A549 (cell line): ENCODE results near the gene AVPI1. TPM values are rescaled to one million over a fixed set of nuclear protein-coding genes. Genes with fewer than 3 reads are reported as not detected.

Source experiments
- ATAC-seq, 2 experiments: fragments of 200-7000 bp in 1 of 2; fragments of >200 bp in 1 of 2; cut with Nextera tagmentation in 1 of 2; cut with Tn5 transposase in 1 of 2; 3 replicates each; pipeline versions ENCODE4 v1.8.0 to v1.9.1; 2018 to 2020; ENCODE audit warnings: mild to moderate bottlenecking in 1 of 2, moderate library complexity in 1 of 2
- CTCF ChIA-PET: fragments of 300-600 bp; sonication (Branson Sonifier 250); formaldehyde crosslinking; extraction: SDS; loops from one replicate; lab custom pipeline; 2021; ENCODE audit warnings: antibody characterized with exemption, inconsistent platforms; lab: Yijun Ruan, JAX
- POLR2A ChIA-PET: fragments of 350-600 bp; formaldehyde crosslinking; extraction: SDS; loops from one replicate; lab custom pipeline; 2021; ENCODE audit warnings: antibody characterized with exemption, inconsistent platforms; lab: Yijun Ruan, JAX
- DNase-seq, 2 experiments: peaks; one replicate each; pipeline versions ENCODE4 v3.0.0 to v3.0.0-alpha.2; 2011 to 2016; ENCODE audit warnings: low read depth in 1 of 2, low spot score in 1 of 2
- FAIRE-seq: peaks from 2 replicates; lab custom pipeline; 2011; peaks lifted over from hg19 to GRCh38; lab: Jason Lieb, UNC
- H3K27ac ChIP-seq, 2 experiments: fragments of >200 bp; sonication (Bioruptor Twin); formaldehyde crosslinking; 3 replicates each; pipeline ENCODE4 v1.5.1; 2016 to 2017
- H3K4me1 ChIP-seq: fragments of >200 bp; sonication (Bioruptor Twin); formaldehyde crosslinking; 3 replicates; pipeline ENCODE4 v1.6.1; 2016
- H3K4me2 ChIP-seq: fragments of >200 bp; sonication (Bioruptor Twin); formaldehyde crosslinking; 3 replicates; pipeline ENCODE4 v1.6.1; 2016
- H3K4me3 ChIP-seq: fragments of >200 bp; sonication (Bioruptor Twin); formaldehyde crosslinking; 3 replicates; pipeline ENCODE4 v1.5.1; 2016
- H3K9me3 ChIP-seq: fragments of >200 bp; sonication (Bioruptor Twin); formaldehyde crosslinking; 3 replicates; pipeline ENCODE4 v1.6.1; 2016
- CEBPB ChIP-seq, 2 experiments: fragments of >200 bp in 1 of 2; sonication (Bioruptor Twin) in 1 of 2; formaldehyde crosslinking in 1 of 2; IDR thresholded peaks; 2 replicates each; pipeline ENCODE4 v1.6.1; 2012 to 2016
- CHD4 ChIP-seq: fragments of 200-600 bp; sonication (generic); IDR thresholded peaks from 2 replicates; pipeline ENCODE4 v1.6.1; 2016; ENCODE audit warnings: antibody characterized with exemption, mild to moderate bottlenecking, borderline replicate concordance
- CTCF ChIP-seq: fragments of >200 bp; sonication (Bioruptor Twin); formaldehyde crosslinking; IDR thresholded peaks from 3 replicates; pipeline ENCODE4 v1.5.1; 2016
- ESRRA ChIP-seq: fragments of 150-350 bp; IDR thresholded peaks from 2 replicates; pipeline ENCODE4 v1.6.1; 2014; ENCODE audit warnings: mild to moderate bottlenecking, low read length, borderline replicate concordance
- GATA3 ChIP-seq: IDR thresholded peaks from 2 replicates; pipeline ENCODE4 v1.6.1; 2012; ENCODE audit warnings: borderline replicate concordance
- HDAC2 ChIP-seq: fragments of 200-600 bp; sonication (generic); IDR thresholded peaks from 2 replicates; pipeline ENCODE4 v1.6.1; 2016
- HEYL ChIP-seq: fragments of 250-450 bp; sonication (Bioruptor Pico); IDR thresholded peaks from 2 replicates; pipeline ENCODE4 v1.8.0; 2021; ENCODE audit warnings: mild to moderate bottlenecking, moderate library complexity
- HOXB5 ChIP-seq: fragments of 250-450 bp; sonication (Bioruptor Pico); IDR thresholded peaks from 2 replicates; pipeline ENCODE4 v1.5.0; 2020; ENCODE audit warnings: mild to moderate bottlenecking, moderate library complexity
- JUN ChIP-seq, 2 experiments: fragments of >200 bp; sonication (Bioruptor Twin); formaldehyde crosslinking; IDR thresholded peaks; 2 replicates in 1 of 2; 3 replicates in 1 of 2; pipeline ENCODE4 v1.6.1; 2016 to 2017
- KDM5A ChIP-seq: fragments of 200-600 bp; sonication (generic); IDR thresholded peaks from 2 replicates; pipeline ENCODE4 v1.6.1; 2016; ENCODE audit warnings: antibody characterized with exemption, mild to moderate bottlenecking
- MAZ ChIP-seq: fragments of 150-350 bp; IDR thresholded peaks from 2 replicates; pipeline ENCODE4 v1.6.1; 2014; ENCODE audit warnings: antibody characterized with exemption, low read depth, low read length, borderline replicate concordance
- NFE2L2 ChIP-seq: fragments of 150-350 bp; conservative IDR thresholded peaks from 2 replicates; pipeline ENCODE4 v1.6.1; 2014; ENCODE audit warnings: low read length
- NPAS2 ChIP-seq: fragments of 250-450 bp; sonication (Bioruptor Pico); IDR thresholded peaks from 2 replicates; pipeline ENCODE4 v1.8.0; 2022; ENCODE audit warnings: mild to moderate bottlenecking, moderate library complexity, borderline replicate concordance
- POLR2AphosphoS2 ChIP-seq: conservative IDR thresholded peaks from 2 replicates; pipeline ENCODE4 v1.6.1; 2012; ENCODE audit warnings: low read length, improper control_type of control experiment, inconsistent platforms
- REST ChIP-seq: fragments of 200-600 bp; sonication (generic); IDR thresholded peaks from 2 replicates; pipeline ENCODE4 v1.6.1; 2016; ENCODE audit warnings: antibody characterized with exemption, mild to moderate bottlenecking, moderate library complexity
- RFX5 ChIP-seq: fragments of 450-650 bp; IDR thresholded peaks from 2 replicates; pipeline ENCODE4 v1.7.1; 2014; ENCODE audit warnings: antibody characterized with exemption, mild to moderate bottlenecking, moderate library complexity
- SREBF2 ChIP-seq: fragments of 450-650 bp; IDR thresholded peaks from 2 replicates; pipeline ENCODE4 v1.6.1; 2014; ENCODE audit warnings: mild to moderate bottlenecking, moderate library complexity
- TP53 ChIP-seq: fragments of 250-450 bp; sonication (Bioruptor Pico); IDR thresholded peaks from 2 replicates; pipeline ENCODE4 v1.5.0; 2021; ENCODE audit warnings: mild to moderate bottlenecking, moderate library complexity
- ZC3H11A ChIP-seq: fragments of 450-650 bp; IDR thresholded peaks from 2 replicates; pipeline ENCODE4 v1.6.1; 2014; ENCODE audit warnings: antibody characterized with exemption, mild to moderate bottlenecking
- ZSCAN20 ChIP-seq: fragments of 250-450 bp; sonication (Bioruptor Pico); IDR thresholded peaks from 2 replicates; pipeline ENCODE4 v1.8.0; 2022; ENCODE audit warnings: mild to moderate bottlenecking, moderate library complexity
- WGBS: methylation state at CpG from one replicate; pipeline ENCODE4 v1.1.6; 2017; ENCODE audit errors: missing lambda C conversion rate; 5-methylcytosine and 5-hydroxymethylcytosine counted together
- polyA plus RNA-seq, 4 experiments: library from polyadenylated mRNA; depleted of rRNA in 3 of 4; stranded (reverse); fragments of >200 nt; fragmentation: RNase III in 1 of 4; extraction: RNeasy Plus Mini Kit Qiagen cat#74134 plus additional on column Dnase treatment in 1 of 4; gene quantifications; 2 replicates in 3 of 4; 3 replicates in 1 of 4; pipeline ENCODE4 v1.2.3, GENCODE V29; 2011 to 2017
- TF ChIP-seq, protein P1 (sequence below): fragments of 450-650 bp; IDR thresholded peaks from 2 replicates; pipeline ENCODE4 v1.6.1; 2014; ENCODE audit warnings: antibody characterized with exemption
- TF ChIP-seq, protein P2 (sequence below): fragments of >200 bp; sonication (Bioruptor Twin); formaldehyde crosslinking; IDR thresholded peaks from 2 replicates; pipeline ENCODE4 v1.6.1; 2016

AVPI1 gene
- polyA plus RNA-seq, 2 of the 4 experiments (the other 2 are of a cell fraction), result 48.7 to 70.3 TPM

DNA sequence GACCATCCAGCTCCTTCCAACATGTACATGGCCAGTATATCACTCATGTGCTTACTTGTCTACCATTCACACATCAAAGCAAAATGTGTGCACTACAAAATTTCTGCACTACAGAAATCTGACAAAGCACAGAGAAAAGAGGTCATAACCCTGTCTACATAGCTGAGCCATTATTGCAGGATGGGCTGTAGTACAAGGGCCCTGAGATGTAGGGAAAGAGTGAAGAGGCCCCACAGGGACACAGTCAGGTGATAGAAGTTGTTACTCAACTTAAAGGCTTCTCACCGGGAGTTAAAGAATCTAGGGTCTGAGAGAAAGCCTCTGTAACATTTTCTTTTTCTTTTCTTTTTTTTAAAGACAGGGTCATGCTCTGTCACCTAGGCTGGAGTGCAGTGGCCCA is 17.5 kb downstream of the AVPI1 start:
- no peak overlapping the region for H3K4me2 ChIP-seq
- DNase-seq, result no peak
- no peak overlapping the region for H3K4me3 ChIP-seq
- FAIRE-seq, result no peak
- H3K9me3 ChIP-seq, result no peaks in the 10 kb centered on the region
- TF ChIP-seq RFX5, result no peak
- TF ChIP-seq ZC3H11A, result no peak
- TF ChIP-seq, protein P1, sequence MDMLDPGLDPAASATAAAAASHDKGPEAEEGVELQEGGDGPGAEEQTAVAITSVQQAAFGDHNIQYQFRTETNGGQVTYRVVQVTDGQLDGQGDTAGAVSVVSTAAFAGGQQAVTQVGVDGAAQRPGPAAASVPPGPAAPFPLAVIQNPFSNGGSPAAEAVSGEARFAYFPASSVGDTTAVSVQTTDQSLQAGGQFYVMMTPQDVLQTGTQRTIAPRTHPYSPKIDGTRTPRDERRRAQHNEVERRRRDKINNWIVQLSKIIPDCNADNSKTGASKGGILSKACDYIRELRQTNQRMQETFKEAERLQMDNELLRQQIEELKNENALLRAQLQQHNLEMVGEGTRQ, result no peak
- TF ChIP-seq ZSCAN20 (CRISPR knock-in tag), result no peak
- TF ChIP-seq, protein P2, sequence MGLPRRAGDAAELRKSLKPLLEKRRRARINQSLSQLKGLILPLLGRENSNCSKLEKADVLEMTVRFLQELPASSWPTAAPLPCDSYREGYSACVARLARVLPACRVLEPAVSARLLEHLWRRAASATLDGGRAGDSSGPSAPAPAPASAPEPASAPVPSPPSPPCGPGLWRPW, result no peak
- TF ChIP-seq POLR2AphosphoS2, result no peak
- TF ChIP-seq NFE2L2, result no peak
- no peak for TF ChIP-seq SREBF2
- no peak for TF ChIP-seq CHD4
- TF ChIP-seq HDAC2, result no peak
- TF ChIP-seq CEBPB (IDR thresholded peaks at IDR 0.05), result no peak
- TF ChIP-seq, all 56 proteins: peak for 0
- Histone ChIP-seq H3K4me1 (peaks cover 12% of the 10 kb centered on the region), H3K27ac (no peak overlapping the region)
- WGBS, result 76% methylated on average over 1 of the region's 1 CpG
- ChIA-PET CTCF (interaction anchor here (0.7 to 37.6 kb wide), 6 partner anchors 11 to 97 kb away, joined by 3 to 1127 read pairs (median 8); partner anchors contain the start of genes ANKRD2, MARVELD1 and ZFYVE27), POLR2A (interaction anchor here (0.7 to 1.4 kb wide), 2 partner anchors 18 to 21 kb away, joined by 3 to 5 read pairs; partner anchors contain the start of gene AVPI1)
- peak; percentile 4 to 37; a peak in 4 of 6 replicates for ATAC-seq

DNA sequence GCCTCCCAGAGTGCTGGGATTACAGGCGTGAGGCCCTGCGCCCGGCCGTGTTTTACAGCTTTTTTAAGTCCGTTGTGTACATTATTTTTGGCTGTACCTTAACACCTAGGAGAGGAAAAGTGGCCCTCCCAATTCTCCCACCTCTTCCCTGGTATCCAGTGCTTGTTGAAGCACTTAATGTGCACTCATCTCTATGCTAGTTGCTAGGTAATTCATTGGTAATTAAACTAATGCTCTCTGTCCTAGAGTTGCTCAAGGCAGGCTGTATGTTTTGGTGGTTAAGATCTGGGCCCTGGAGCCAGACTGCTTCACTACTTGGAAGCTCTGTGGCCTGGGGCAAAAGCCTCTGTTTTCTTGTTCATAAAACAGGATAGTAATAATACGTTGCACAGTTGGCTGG is 19.6 kb downstream of the AVPI1 start:
- no peak for DNase-seq
- ATAC-seq, result peak; percentile 6 to 39; a peak in 4 of 6 replicates
- POLR2A ChIA-PET, result interaction anchor here (1.0 to 1.1 kb wide), 2 partner anchors 17 to 20 kb away, joined by 3 to 6 read pairs; partner anchors contain the start of gene AVPI1
- no peak overlapping the region for H3K4me3 ChIP-seq
- H3K4me2 ChIP-seq, result no peak overlapping the region
- H3K4me1 ChIP-seq, result no peaks in the 10 kb centered on the region
- H3K9me3 ChIP-seq, result no peaks in the 10 kb centered on the region
- WGBS, result 90% methylated on average over 6 of the region's 6 CpGs
- no peak for FAIRE-seq
- TF ChIP-seq KDM5A (no peak), REST (no peak), CTCF (no peak), HOXB5 (CRISPR knock-in tag) (no peak), ESRRA (no peak), HEYL (no peak), TP53 (CRISPR knock-in tag) (no peak), CHD4 (no peak), MAZ (no peak), NPAS2 (CRISPR knock-in tag) (no peak), HDAC2 (no peak), JUN (IDR thresholded peaks at IDR 0.05) (no peak), RFX5 (no peak), GATA3 (no peak)
- TF ChIP-seq, protein P2, result no peak
- CTCF ChIA-PET, result interaction anchor here (0.8 to 37.6 kb wide), 5 partner anchors 10 to 201 kb away, joined by 3 to 1127 read pairs (median 10); partner anchors contain the start of genes ANKRD2, MARVELD1 and ZFYVE27
- H3K27ac ChIP-seq, result no peak overlapping the region
